GM12872 (cell line): ENCODE results near the gene SLC23A3.

Source experiments
- CTCF ChIP-seq: IDR thresholded peaks from 3 replicates; pipeline ENCODE4 v1.5.1; 2011; ENCODE audit warnings: low read depth, mild to moderate bottlenecking, low read length, moderate library complexity; ENCODE audit not compliant: insufficient read depth

Gene SLC23A3

GRCh38 chr2:219140722-219141121 is 29.1 kb downstream of the SLC23A3 start:
- no peak for TF ChIP-seq CTCF

- TF ChIP-seq CTCF, result no peak
Measured at GRCh38 chr2:219133976-219134375, 35.9 kb downstream of the SLC23A3 start.

GRCh38 chr2:219131744-219132143 is 38.1 kb downstream of the SLC23A3 start:
- TF ChIP-seq CTCF, result no peak

GRCh38 chr2:219131327-219131726 is 38.5 kb downstream of the SLC23A3 start:
- TF ChIP-seq CTCF, result no peak

- no peak for TF ChIP-seq CTCF
Measured at GRCh38 chr2:219129589-219129988, 40.2 kb downstream of the SLC23A3 start.

- no peak for TF ChIP-seq CTCF
Measured at GRCh38 chr2:219128396-219128795, 41.4 kb downstream of the SLC23A3 start.

- no peak for TF ChIP-seq CTCF
Measured at GRCh38 chr2:219127037-219127635, 42.7 kb downstream of the SLC23A3 start.
